ENCODE measurements around the gene C17orf67.

Gene C17orf67

DNA sequence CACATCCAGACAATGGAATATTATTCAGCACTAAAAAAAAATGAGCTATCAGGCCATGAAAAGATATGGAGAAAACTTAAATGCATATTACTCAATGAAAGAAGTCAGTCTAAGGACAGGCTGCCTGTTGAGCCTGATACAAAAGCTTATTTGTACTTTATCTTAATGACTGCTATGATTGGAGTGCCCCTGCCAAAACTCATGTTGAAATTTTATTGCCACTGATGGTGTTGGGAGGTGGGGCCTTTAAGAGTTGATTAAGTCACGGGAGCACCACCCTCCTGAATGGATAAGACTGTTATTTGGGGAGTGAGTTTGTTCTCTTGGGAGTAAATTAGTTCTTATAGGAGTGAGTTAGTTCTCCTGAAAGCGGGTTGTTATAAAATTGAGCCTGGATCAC, 9.9 kb downstream of the C17orf67 start:
- FAIRE-seq (no peak), DNase-seq (ENCODE audit: insufficient read length, low spot score) (no peak)
- no peak for TF ChIP-seq POLR2A (IDR thresholded peaks at IDR 0.05; ENCODE audit: low read depth, low read length)

- FAIRE-seq (no peak), DNase-seq (ENCODE audit: insufficient read length, low spot score) (no peak)
- no peak for TF ChIP-seq POLR2A (IDR thresholded peaks at IDR 0.05; ENCODE audit: low read depth, low read length)
These were observed 11.0 kb downstream of the C17orf67 start for GRCh38 chr17:56822725-56823124.

GRCh38 chr17:56821847-56822534, 11.7 kb downstream of the C17orf67 start:
- no peak for TF ChIP-seq POLR2A (IDR thresholded peaks at IDR 0.05; ENCODE audit: low read depth, low read length)
- FAIRE-seq (no peak), DNase-seq (ENCODE audit: insufficient read length, low spot score) (no peak)

GRCh38 chr17:56820207-56820606, 13.5 kb downstream of the C17orf67 start:
- TF ChIP-seq POLR2A (IDR thresholded peaks at IDR 0.05; ENCODE audit: low read depth, low read length) = no peak
- FAIRE-seq (no peak), DNase-seq (ENCODE audit: insufficient read length, low spot score) (no peak)

- TF ChIP-seq POLR2A (IDR thresholded peaks at IDR 0.05; ENCODE audit: low read depth, low read length) = no peak
- FAIRE-seq (peak; percentile 91), DNase-seq (ENCODE audit: insufficient read length, low spot score) (peak; percentile 84)
These were observed 14.1 kb downstream of the C17orf67 start for GRCh38 chr17:56819431-56820145.

GRCh38 chr17:56819030-56819429, 14.7 kb downstream of the C17orf67 start:
- FAIRE-seq (no peak), DNase-seq (ENCODE audit: insufficient read length, low spot score) (no peak)
- TF ChIP-seq POLR2A (IDR thresholded peaks at IDR 0.05; ENCODE audit: low read depth, low read length) = no peak

DNA sequence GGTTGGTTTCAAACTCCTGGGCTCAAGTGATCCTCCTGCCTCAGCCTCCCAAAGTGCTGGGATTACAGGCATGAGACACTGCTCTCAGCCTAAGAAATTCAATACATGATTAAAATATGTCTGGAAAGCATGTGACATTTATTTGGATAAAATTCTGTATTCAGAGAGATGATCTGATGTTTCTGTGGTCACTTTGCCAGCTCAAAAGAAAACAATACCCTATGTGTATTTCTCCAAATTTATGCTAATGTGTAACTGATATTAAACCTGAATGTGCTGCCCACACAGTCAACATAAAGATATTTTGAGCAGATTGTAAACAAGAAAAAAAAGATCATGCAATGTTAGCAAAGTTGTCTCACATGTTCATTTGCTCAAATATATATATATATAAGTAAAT, 16.7 kb downstream of the C17orf67 start:
- no peak for TF ChIP-seq POLR2A (IDR thresholded peaks at IDR 0.05; ENCODE audit: low read depth, low read length)
- FAIRE-seq = no peak
- DNase-seq (ENCODE audit: insufficient read length, low spot score) = no peak

DNA sequence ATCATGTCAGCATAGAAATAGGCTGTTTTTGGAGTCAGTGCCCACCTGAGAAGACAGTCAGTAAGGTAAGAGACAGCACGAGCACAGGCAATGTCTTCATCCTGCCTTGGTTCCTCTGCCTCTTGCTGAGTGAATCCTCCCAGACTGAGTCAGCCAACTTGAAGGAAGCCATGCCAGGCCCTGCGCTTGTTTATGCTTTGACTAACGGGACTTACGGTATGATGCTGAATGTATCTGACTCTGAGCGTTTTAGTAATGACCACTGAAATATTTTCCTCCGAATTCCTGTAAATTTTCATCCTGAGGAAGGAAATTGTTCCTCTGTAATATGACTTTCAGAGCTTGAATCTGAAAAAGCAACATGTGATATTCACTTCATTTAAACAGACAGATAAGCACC, 18.0 kb downstream of the C17orf67 start:
- FAIRE-seq = peak; percentile 86
- DNase-seq (ENCODE audit: insufficient read length, low spot score) = peak; percentile 63
- TF ChIP-seq POLR2A (IDR thresholded peaks at IDR 0.05; ENCODE audit: low read depth, low read length) = no peak

GRCh38 chr17:56812901-56813388, 20.8 kb downstream of the C17orf67 start:
- no peak for FAIRE-seq
- TF ChIP-seq POLR2A (IDR thresholded peaks at IDR 0.05; ENCODE audit: low read depth, low read length) = no peak
- DNase-seq (ENCODE audit: insufficient read length, low spot score) = no peak

DNA sequence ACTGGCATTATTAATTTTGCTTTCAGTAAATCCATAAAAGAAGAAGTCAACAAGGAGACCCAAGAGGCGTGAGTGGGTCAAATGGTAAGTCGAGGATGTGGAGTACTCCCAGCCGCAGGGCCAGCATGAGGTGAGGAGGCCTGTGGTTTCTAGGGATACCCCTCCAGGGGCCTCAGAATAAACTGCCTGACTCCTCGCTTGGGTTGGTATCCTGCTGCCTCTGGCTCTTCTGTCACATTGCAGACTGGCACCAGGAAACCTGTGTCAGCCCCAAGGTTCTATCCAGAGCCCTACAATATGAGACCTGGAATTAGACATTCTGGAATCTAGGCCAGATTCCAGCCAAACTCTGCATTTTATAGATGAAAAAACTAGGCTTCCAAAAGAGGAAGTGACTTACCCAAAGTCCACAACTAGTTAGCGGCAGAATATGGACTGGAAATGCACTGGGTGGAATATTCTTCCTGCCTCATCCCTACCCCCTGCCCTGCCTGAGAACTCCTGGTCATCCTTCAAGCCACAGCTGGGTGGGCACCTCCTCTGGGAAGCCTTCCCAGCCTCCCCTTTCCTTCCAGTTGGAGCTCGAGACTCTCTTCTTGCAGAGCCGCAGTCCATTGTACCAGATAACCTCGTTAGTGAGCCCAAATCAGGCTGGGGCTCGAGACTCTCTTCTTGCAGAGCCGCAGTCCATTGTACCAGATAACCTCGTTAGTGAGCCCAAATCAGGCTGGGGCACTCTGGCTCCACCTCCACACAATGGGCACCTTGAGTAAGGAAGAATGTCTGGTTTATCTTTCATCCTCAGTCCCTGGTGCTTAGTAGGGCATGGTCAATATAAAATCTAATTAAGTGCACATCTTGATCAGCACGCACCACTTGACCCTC, 22.6 kb downstream of the C17orf67 start:
- no peak for TF ChIP-seq POLR2A (IDR thresholded peaks at IDR 0.05; ENCODE audit: low read depth, low read length)
- no peak for FAIRE-seq
- no peak for DNase-seq (ENCODE audit: insufficient read length, low spot score)

- no peak for TF ChIP-seq POLR2A (IDR thresholded peaks at IDR 0.05; ENCODE audit: low read depth, low read length)
- DNase-seq (ENCODE audit: insufficient read length, low spot score) = no peak
- no peak for FAIRE-seq
These were observed 23.4 kb downstream of the C17orf67 start for GRCh38 chr17:56810343-56810742.

DNA sequence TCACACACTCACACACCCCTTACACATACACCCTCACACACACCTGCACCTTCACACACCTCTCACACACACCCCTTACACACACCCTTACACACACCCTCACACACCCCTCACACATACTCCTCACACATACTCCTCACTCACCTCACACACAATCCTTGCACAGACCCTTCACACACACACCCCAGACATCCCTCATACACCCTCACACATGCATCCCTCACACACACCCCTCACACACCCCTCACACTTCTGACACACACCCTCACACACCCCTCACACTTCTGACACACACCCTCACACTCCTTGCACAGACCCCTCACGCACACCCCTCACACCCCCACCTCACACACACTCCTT, 23.9 kb downstream of the C17orf67 start:
- TF ChIP-seq POLR2A (IDR thresholded peaks at IDR 0.05; ENCODE audit: low read depth, low read length) = no peak

GRCh38 chr17:56809106-56809819, 24.5 kb downstream of the C17orf67 start:
- FAIRE-seq (no peak), DNase-seq (ENCODE audit: insufficient read length, low spot score) (no peak)
- TF ChIP-seq POLR2A (IDR thresholded peaks at IDR 0.05; ENCODE audit: low read depth, low read length) = no peak

More for the DNA sequence above, 23.9 kb downstream of the C17orf67 start:
- DNase-seq (ENCODE audit: insufficient read length, low spot score) = no peak
- FAIRE-seq = no peak

Measured in H54 (cell line).